A549 (cell line): ENCODE measurements around the gene TDP1.

ENCODE experiments used
- JUN ChIP-seq, 2 experiments: fragments of >200 bp; sonication (Bioruptor Twin); formaldehyde crosslinking; IDR thresholded peaks; 2 replicates in 1 of 2; 3 replicates in 1 of 2; pipeline ENCODE4 v1.6.1; 2016 to 2017
- POLR2A ChIP-seq: IDR thresholded peaks from 2 replicates; pipeline ENCODE4 v1.6.1; 2012; ENCODE audit warnings: mild to moderate bottlenecking, low read length
- POLR2AphosphoS2 ChIP-seq: conservative IDR thresholded peaks from 2 replicates; pipeline ENCODE4 v1.6.1; 2012; ENCODE audit warnings: low read length, improper control_type of control experiment, inconsistent platforms
- RFX5 ChIP-seq: fragments of 450-650 bp; IDR thresholded peaks from 2 replicates; pipeline ENCODE4 v1.7.1; 2014; ENCODE audit warnings: antibody characterized with exemption, mild to moderate bottlenecking, moderate library complexity
- SMC3 ChIP-seq: fragments of >200 bp; sonication (Bioruptor Twin); formaldehyde crosslinking; IDR thresholded peaks from 3 replicates; pipeline ENCODE4 v1.6.1; 2018; ENCODE audit warnings: inconsistent platforms
- TF ChIP-seq, protein P1 (sequence below): fragments of >200 bp; sonication (Bioruptor Twin); formaldehyde crosslinking; IDR thresholded peaks from 3 replicates; pipeline ENCODE4 v1.5.1; 2016
- TF ChIP-seq, protein P2 (sequence below): fragments of >200 bp; sonication (Bioruptor Twin); formaldehyde crosslinking; IDR thresholded peaks from 2 replicates; pipeline ENCODE4 v1.6.1; 2016

DNA sequence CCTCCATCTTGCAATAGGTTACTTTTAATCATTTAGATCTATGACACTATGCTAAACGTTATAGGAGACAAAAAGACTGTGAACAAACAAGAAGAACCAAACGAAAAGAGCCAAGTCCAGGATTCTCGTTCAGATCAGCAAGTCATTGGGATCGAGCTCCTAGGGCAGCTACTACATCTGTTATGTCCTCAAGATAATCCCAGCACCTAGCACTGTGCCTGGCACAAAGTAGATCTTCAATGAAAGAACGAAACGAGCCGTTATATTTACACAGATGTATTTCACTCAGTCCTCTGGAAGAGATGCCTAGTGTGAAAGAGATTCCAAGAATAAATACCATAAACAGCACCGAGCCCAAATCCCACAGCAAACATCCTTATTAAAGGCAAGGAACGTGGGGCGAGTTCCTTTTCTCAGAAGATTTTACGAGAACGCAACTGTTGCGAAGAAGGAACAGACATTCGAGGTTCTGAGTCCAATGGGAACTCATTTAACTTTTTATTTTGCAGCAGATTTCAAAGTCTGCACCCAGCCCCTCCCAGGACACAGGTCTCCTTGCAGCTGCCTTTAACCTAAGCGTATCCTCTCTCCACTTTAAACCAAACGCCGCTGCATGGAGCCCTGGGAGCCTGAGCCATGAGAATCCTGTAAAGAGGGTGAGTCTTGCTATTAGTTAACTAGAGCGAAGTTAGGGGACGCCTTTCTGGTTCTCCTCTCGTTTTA is 544 bp upstream of the TDP1 start:
- TF ChIP-seq, protein P1, sequence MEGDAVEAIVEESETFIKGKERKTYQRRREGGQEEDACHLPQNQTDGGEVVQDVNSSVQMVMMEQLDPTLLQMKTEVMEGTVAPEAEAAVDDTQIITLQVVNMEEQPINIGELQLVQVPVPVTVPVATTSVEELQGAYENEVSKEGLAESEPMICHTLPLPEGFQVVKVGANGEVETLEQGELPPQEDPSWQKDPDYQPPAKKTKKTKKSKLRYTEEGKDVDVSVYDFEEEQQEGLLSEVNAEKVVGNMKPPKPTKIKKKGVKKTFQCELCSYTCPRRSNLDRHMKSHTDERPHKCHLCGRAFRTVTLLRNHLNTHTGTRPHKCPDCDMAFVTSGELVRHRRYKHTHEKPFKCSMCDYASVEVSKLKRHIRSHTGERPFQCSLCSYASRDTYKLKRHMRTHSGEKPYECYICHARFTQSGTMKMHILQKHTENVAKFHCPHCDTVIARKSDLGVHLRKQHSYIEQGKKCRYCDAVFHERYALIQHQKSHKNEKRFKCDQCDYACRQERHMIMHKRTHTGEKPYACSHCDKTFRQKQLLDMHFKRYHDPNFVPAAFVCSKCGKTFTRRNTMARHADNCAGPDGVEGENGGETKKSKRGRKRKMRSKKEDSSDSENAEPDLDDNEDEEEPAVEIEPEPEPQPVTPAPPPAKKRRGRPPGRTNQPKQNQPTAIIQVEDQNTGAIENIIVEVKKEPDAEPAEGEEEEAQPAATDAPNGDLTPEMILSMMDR, result no peak
- TF ChIP-seq, protein P2, sequence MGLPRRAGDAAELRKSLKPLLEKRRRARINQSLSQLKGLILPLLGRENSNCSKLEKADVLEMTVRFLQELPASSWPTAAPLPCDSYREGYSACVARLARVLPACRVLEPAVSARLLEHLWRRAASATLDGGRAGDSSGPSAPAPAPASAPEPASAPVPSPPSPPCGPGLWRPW, result no peak
- TF ChIP-seq POLR2A, result no peak
- TF ChIP-seq POLR2AphosphoS2, result no peak
- no peak for TF ChIP-seq SMC3
- TF ChIP-seq JUN (IDR thresholded peaks at IDR 0.05), result no peak
- no peak for TF ChIP-seq RFX5
